Trophoblast cell (in vitro differentiated cells and primary cell): ENCODE results near the gene ABHD16A.

Source experiments
- DNase-seq, 2 donors: peaks; one replicate each; pipeline ENCODE4 v3.0.0-alpha.2; 2016
- H2AFZ ChIP-seq: 2 replicates; pipeline ENCODE4 v1.6.1; 2013; ENCODE audit warnings: low read length, moderate library complexity, mild to moderate bottlenecking; ENCODE audit not compliant: insufficient read depth, poor library complexity
- H2AK5ac ChIP-seq: 2 replicates; pipeline ENCODE4 v1.6.1; 2013; ENCODE audit warnings: mild to moderate bottlenecking, low read length
- H2BK120ac ChIP-seq: 2 replicates; pipeline ENCODE4 v1.6.1; 2013; ENCODE audit warnings: low read length, mild to moderate bottlenecking, moderate library complexity; ENCODE audit not compliant: insufficient read depth, poor library complexity
- H2BK12ac ChIP-seq: 2 replicates; pipeline ENCODE4 v1.6.1; 2013; ENCODE audit warnings: mild to moderate bottlenecking, low read length, moderate library complexity
- H2BK5ac ChIP-seq: 2 replicates; pipeline ENCODE4 v1.6.1; 2013; ENCODE audit warnings: low read length, low read depth, moderate library complexity, mild to moderate bottlenecking; ENCODE audit not compliant: poor library complexity
- H3K14ac ChIP-seq: 2 replicates; pipeline ENCODE4 v1.6.1; 2013; ENCODE audit warnings: mild to moderate bottlenecking, low read length
- H3K18ac ChIP-seq: 2 replicates; pipeline ENCODE4 v1.6.1; 2013; ENCODE audit warnings: mild to moderate bottlenecking, low read length
- H3K23ac ChIP-seq: 2 replicates; pipeline ENCODE4 v1.6.1; 2013; ENCODE audit warnings: low read length
- H3K27ac ChIP-seq: 2 replicates; pipeline ENCODE4 v1.5.1; 2013; ENCODE audit warnings: low read depth, mild to moderate bottlenecking, inconsistent platforms, low read length, moderate library complexity
- H3K27me3 ChIP-seq: 2 replicates; pipeline ENCODE4 v1.6.1; 2013; ENCODE audit warnings: inconsistent platforms, mild to moderate bottlenecking, low read length, moderate library complexity; ENCODE audit not compliant: insufficient read depth
- H3K36me3 ChIP-seq, 2 experiments: 1 replicate in 1 of 2; 2 replicates in 1 of 2; pipeline ENCODE4 v1.6.1; 2013; ENCODE audit warnings: low read length in 2 of 2, mild to moderate bottlenecking in 2 of 2, moderate library complexity in 1 of 2; ENCODE audit not compliant: insufficient read depth in 2 of 2, control insufficient read depth in 1 of 2
- H3K4ac ChIP-seq: 2 replicates; pipeline ENCODE4 v1.6.1; 2013; ENCODE audit warnings: low read depth, mild to moderate bottlenecking, low read length, moderate library complexity
- H3K4me1 ChIP-seq, 2 experiments: 1 replicate in 1 of 2; 2 replicates in 1 of 2; pipeline ENCODE4 v1.6.1; 2013; ENCODE audit warnings: low read length in 2 of 2, mild to moderate bottlenecking in 2 of 2, moderate library complexity in 1 of 2; ENCODE audit not compliant: insufficient read depth in 2 of 2, control insufficient read depth in 1 of 2
- H3K4me2 ChIP-seq: 2 replicates; pipeline ENCODE4 v1.6.1; 2013; ENCODE audit warnings: inconsistent platforms, mild to moderate bottlenecking, low read length, moderate library complexity
- H3K4me3 ChIP-seq: 2 replicates; pipeline ENCODE4 v1.5.1; 2013; ENCODE audit warnings: mild to moderate bottlenecking, low read depth, low read length, inconsistent platforms
- H3K79me1 ChIP-seq: one replicate; pipeline ENCODE4 v1.6.1; 2013; ENCODE audit warnings: low read length
- H3K79me2 ChIP-seq: 2 replicates; pipeline ENCODE4 v1.6.1; 2013; ENCODE audit warnings: low read length, mild to moderate bottlenecking; ENCODE audit not compliant: control insufficient read depth, insufficient read depth, poor library complexity
- H3K9ac ChIP-seq: 2 replicates; pipeline ENCODE4 v1.6.1; 2013; ENCODE audit warnings: mild to moderate bottlenecking, low read length
- H3K9me3 ChIP-seq: 2 replicates; pipeline ENCODE4 v1.6.1; 2013; ENCODE audit warnings: low read depth, mild to moderate bottlenecking, control low read depth, inconsistent platforms, low read length; ENCODE audit not compliant: insufficient read depth
- H4K12ac ChIP-seq: 2 replicates; pipeline ENCODE4 v1.6.1; 2013; ENCODE audit warnings: low read depth, mild to moderate bottlenecking, low read length, moderate library complexity
- H4K8ac ChIP-seq: 2 replicates; pipeline ENCODE4 v1.6.1; 2013; ENCODE audit warnings: low read depth, mild to moderate bottlenecking, low read length, moderate library complexity
- H4K91ac ChIP-seq: one replicate; pipeline ENCODE4 v1.6.1; 2013; ENCODE audit warnings: low read depth, mild to moderate bottlenecking, low read length, moderate library complexity
- WGBS: extraction: QIAGEN DNeasy Blood & Tissue Kit; methylation state at CpG from one replicate; pipeline ENCODE4 v1.1.7; 2013; ENCODE audit warnings: missing lambda C conversion rate; ENCODE audit not compliant: insufficient read length, insufficient coverage; ENCODE audit errors: extremely low coverage; 5-methylcytosine and 5-hydroxymethylcytosine counted together

ABHD16A gene

GRCh38 chr6:31655349-31656237 is 47.5 kb downstream of the ABHD16A start, which contains the start of gene APOM:
TSS of gene APOM (plus strand) at chr6:31655894. CDS start at chr6:31655967, 73 bp downstream.
- Histone ChIP-seq H3K9ac (no peak within 1 kb of the TSS), H3K79me1 (peaks cover 22% of the 10 kb centered on the region), H2BK120ac (no peak within 1 kb of the TSS), H3K79me2 (peaks cover 21% of the 10 kb centered on the region), H3K14ac (no peak within 1 kb of the TSS), H3K27me3 (no peaks in the 10 kb centered on the region), H3K27ac (no peak within 1 kb of the TSS), H3K4me2 (no peak within 1 kb of the TSS), H3K36me3 (peaks cover 10 to 15% of the 10 kb centered on the region in 2 experiments), H2AFZ (no peak within 1 kb of the TSS), H4K8ac (no peak within 1 kb of the TSS), H3K4me1 (peaks cover 15 to 26% of the 10 kb centered on the region in 2 experiments), H3K18ac (no peak within 1 kb of the TSS), H2AK5ac (no peak within 1 kb of the TSS), H2BK12ac (no peak within 1 kb of the TSS), H4K12ac (no peak within 1 kb of the TSS), H3K4me3 (no peak within 1 kb of the TSS), H2BK5ac (no peak within 1 kb of the TSS), H3K23ac (no peak within 1 kb of the TSS), H4K91ac (no peak within 1 kb of the TSS), H3K4ac (no peak within 1 kb of the TSS), H3K9me3 (no peaks in the 10 kb centered on the region)
- WGBS = no CpG with 5 or more reads among the region's 8 CpGs
- no peak for DNase-seq

- WGBS = no CpG with 5 or more reads among the region's 8 CpGs
- Histone ChIP-seq H2AFZ (no peak overlapping the region), H3K9me3 (no peaks in the 10 kb centered on the region), H3K4me3 (no peak overlapping the region), H2BK120ac (no peak overlapping the region), H3K79me2 (peaks cover 13% of the 10 kb centered on the region), H3K4me1 (peaks cover 15 to 24% of the 10 kb centered on the region in 2 experiments), H2BK12ac (no peak overlapping the region), H3K36me3 (peaks cover 10 to 15% of the 10 kb centered on the region in 2 experiments), H4K12ac (no peak overlapping the region), H2AK5ac (no peak overlapping the region), H3K18ac (no peak overlapping the region), H4K8ac (no peak overlapping the region), H3K27me3 (no peaks in the 10 kb centered on the region), H3K14ac (no peak overlapping the region), H3K4me2 (no peak overlapping the region), H3K79me1 (peaks cover 17% of the 10 kb centered on the region), H3K9ac (no peak overlapping the region), H3K23ac (no peak overlapping the region), H3K4ac (no peak overlapping the region), H2BK5ac (no peak overlapping the region), H4K91ac (no peak overlapping the region), H3K27ac (no peak overlapping the region)
- DNase-seq = no peak
These were observed 48.4 kb downstream of the ABHD16A start for GRCh38 chr6:31654574-31655348.

DNA sequence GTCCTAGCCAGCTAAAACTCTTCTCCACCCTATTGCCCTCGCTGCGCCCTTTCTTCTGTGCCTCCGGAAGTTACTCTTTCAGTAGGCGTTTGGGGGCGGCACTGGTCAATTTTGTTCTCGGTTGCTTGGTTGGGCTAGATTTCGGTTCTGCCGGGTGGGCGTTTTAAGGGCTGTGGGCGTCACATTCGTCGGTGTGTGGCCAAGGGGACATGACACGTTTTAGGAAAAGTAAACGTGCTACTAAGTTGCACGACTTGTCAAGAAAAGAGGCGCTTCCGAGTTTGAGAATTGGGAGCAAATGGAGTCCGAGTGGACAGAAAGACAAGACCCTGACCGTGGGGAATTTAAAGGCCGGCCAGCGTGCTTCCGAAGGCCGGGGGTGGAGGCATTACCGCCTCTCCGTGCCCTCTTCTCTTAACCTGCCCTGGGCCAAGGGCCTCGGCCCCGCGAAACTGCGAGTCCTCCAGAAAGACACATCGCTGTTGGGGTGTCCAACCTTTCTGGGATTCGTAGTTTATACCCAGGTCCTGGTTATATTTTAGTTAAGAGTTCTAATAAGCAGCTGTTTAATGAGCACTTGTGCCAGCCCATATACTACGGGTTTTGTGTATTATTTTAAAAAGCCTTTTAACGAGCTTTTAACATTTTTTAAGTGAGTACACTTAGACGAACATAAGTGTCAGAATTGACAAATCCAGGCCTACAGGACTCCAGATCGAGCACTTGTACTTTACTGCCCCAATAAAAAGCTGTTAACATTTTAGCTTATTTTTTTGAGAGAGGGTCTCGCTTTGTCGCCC is 50.0 kb downstream of the ABHD16A start:
- H2BK5ac ChIP-seq = peak overlapping the region; percentile 92
- H4K12ac ChIP-seq = peak overlapping the region; percentile 95
- H3K9me3 ChIP-seq = no peaks in the 10 kb centered on the region
- peak overlapping the region; percentile 75 for H3K9ac ChIP-seq
- WGBS = no CpG with 5 or more reads among the region's 37 CpGs
- no peaks in the 10 kb centered on the region for H3K27me3 ChIP-seq
- H2BK120ac ChIP-seq = peak overlapping the region; percentile 10
- no peak overlapping the region for H3K23ac ChIP-seq
- H4K8ac ChIP-seq = peak overlapping the region; percentile 96
- peaks cover 17% of the 10 kb centered on the region for H3K79me1 ChIP-seq
- H4K91ac ChIP-seq = peak overlapping the region; percentile 92
- peak overlapping the region; percentile 72 for H2AFZ ChIP-seq
- no peak overlapping the region for H3K18ac ChIP-seq
- H3K36me3 ChIP-seq = peaks cover 17 to 29% of the 10 kb centered on the region in 2 experiments
- peak overlapping the region; percentile 90 for H3K4me3 ChIP-seq
- H3K4me2 ChIP-seq = peak overlapping the region; percentile 69
- peak overlapping the region; percentile 83 for H3K14ac ChIP-seq
- H2BK12ac ChIP-seq = no peak overlapping the region
- peak in 1 of 2 donors; percentile 75 for DNase-seq
- H3K4me1 ChIP-seq = peaks cover 6 to 10% of the 10 kb centered on the region in 2 experiments
- peaks cover 7% of the 10 kb centered on the region for H3K79me2 ChIP-seq
- peak overlapping the region; percentile 82 for H3K4ac ChIP-seq
- H3K27ac ChIP-seq = peak overlapping the region; percentile 93
- H2AK5ac ChIP-seq = no peak overlapping the region
